ENCODE results near the gene ARHGAP15. TPM values are rescaled to one million over a fixed set of nuclear protein-coding genes. Genes with fewer than 3 reads are reported as not detected.

The ARHGAP15 gene
- total RNA-seq, 2 donors from 2014 or later: 12.0 to 23.2 TPM

DNA sequence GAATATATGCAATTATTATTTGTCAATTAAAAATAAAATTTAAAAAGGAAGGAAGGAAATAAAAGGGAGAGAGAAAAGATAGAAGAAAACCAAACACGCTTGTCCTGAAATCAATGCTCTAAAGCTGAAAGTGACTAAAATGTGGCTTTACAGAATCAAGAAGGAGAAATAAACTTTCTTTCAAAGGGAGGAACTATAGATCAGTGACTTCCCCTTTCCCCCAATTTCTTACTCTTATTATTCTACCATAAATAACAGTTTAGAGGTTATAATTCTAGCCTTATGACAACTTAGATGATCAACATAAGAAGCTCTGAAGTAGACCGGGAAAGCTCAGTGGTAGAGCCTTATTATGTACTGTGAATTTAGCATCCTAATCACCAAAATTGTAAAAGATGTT, 122.5 kb downstream of the ARHGAP15 start:
- intact Hi-C loops (cut with DNase I): no loop called here
- no peak for DNase-seq (ENCODE audit: low spot score)

- intact Hi-C loops (cut with DNase I): no loop called here
- no peak for DNase-seq (ENCODE audit: low spot score)
Measured at GRCh38 chr2:143252138-143252907, 123.1 kb downstream of the ARHGAP15 start.

DNA sequence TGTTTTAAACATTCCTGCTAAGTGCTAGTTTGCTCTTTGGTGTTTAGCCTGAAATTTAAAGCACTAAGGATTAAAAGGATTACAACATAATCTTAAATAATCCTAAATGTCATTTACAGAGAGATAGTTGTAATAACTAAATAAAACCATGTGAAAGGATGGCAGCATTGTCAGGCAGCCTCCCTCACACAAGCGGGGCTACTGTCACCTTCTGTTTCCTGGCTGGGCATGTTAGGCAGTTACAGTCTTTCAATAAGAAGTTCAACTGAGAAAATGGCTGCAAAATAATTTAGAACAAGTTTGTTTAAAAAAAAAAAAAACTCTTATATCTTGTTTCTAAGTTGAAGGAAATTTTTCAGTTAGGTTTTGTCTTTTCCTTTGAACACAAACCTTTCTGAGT, 124.9 kb downstream of the ARHGAP15 start:
- DNase-seq (ENCODE audit: low spot score): no peak
- intact Hi-C loops (cut with DNase I): no loop called here

DNA sequence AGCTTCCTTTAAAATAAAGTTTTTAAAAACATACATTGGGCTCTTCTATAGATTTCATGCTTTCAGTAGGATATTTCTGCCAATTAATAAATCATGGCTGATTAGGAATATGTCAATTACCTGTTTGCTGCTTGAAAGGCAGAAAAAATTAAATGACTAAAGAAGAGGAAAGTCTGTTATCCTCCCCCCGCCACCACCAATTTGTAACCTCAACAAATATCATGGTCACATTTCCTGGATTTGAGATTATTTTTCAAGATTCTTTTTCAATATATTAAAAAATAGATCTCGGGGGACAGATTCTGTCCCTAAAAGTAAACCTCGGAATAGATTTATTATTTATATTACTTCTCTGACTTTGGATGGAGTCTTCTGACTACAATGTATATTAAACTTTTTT, 125.9 kb downstream of the ARHGAP15 start:
- no peak for DNase-seq (ENCODE audit: low spot score)
- intact Hi-C loops (cut with DNase I): no loop called here

DNA sequence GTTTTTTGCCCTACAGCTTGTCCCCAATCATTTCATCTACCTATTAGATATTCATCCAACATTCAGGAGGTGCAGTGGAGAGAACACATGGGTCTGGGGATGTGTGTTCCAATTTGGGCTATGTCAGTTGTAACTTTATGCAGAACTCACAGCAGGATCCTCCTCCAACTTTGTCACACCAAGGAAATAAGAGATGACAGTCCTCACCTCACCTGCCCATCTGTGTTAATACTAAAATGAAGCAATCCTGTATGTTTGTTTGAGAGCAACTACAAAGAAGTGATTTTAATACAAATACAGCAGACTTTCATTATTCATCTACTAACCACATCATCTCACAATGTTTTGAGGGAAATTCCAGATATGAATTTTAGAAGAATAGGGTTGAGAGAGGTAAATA, 126.7 kb downstream of the ARHGAP15 start:
- intact Hi-C loops (cut with DNase I): no loop called here
- DNase-seq (ENCODE audit: low spot score): no peak

DNA sequence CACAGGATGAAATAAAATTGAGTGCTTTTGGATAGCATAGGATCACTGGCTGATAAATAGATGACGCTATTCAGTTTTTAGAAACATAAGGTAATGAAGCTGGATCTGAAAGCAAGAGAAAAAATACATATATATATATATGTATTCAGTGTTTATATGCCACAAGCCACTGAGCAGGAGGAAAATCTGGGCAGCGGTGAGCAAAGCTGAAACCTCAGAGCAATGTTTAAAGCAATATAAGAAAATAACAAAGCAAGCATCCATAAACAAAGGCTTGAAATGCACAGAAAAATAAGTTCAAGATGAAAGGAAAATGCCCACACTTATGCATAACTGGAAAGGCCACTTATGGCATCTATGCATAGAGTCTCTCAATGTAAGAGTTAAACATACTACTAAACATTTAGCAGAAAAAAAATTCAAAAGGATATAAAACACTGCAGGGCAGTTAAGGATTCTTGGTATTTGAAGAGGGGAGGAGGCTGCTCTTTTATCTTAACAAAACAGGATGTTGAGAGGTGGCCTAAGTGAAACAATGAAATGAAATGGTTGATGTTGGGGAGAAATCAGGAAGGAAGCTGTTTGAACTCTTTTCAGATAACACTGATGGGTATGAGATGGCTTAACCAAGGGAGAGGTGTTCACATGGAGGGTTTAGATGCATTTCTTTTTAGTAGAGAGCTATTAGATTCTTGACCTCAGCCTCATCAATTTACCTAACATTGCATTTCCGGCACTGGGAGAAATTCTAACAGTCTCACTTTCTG, 129.1 kb downstream of the ARHGAP15 start:
- intact Hi-C loops (cut with DNase I): no loop called here
- DNase-seq (ENCODE audit: low spot score): no peak

- intact Hi-C loops (cut with DNase I): no loop called here
- no peak for DNase-seq (ENCODE audit: low spot score)
Measured at GRCh38 chr2:143259368-143259958, 130.2 kb downstream of the ARHGAP15 start.

- no peak for DNase-seq (ENCODE audit: low spot score)
- intact Hi-C loops (cut with DNase I): no loop called here
Measured at GRCh38 chr2:143261986-143262385, 132.8 kb downstream of the ARHGAP15 start.

DNA sequence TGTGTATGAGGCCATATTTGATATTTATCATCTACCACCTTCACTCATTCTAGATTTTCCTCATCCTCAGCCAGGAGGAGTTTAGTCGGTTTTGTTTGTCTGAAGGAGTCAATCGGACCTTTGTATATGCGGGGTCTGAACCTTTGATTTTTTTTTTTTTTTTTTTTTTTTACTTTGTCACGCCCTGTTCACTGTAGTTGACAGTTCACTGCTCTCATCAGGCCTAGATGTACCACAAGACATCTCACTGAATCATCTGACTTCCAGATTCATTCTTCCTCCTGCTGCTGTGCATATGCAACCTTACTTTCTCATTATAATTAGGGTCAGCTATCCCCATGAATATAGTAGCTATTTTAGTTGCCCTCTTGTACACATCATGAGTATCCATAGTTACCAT, 133.2 kb downstream of the ARHGAP15 start:
- DNase-seq (ENCODE audit: low spot score): no peak
- intact Hi-C loops (cut with DNase I): no loop called here

DNA sequence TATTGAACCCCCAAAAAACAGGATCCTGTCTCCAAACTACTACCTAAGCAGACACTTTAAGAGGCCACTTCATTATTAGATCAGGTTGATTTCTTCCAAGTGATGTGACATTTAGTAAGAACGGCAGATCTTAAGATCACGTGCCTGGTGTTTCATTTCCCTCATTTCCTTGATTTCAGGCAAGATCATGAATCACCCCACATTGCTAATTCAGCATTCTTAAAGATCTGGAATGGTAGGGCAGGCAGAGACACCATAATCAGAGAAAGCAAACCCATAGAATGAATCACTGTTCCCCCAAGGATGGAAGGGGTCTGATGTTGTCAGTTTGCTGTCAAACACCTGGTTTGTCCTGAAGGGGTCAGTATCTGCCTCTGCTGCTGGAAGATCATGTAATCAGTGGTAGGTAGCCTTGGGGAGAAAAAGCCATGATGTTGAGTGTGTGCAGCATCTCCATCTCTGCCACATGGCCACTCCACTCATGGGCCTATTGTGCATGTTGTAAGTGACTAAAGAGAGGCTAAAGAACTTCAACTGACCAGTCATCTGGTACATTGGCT, 133.9 kb downstream of the ARHGAP15 start:
- no peak for DNase-seq (ENCODE audit: low spot score)

GRCh38 chr2:143264851-143265250, 135.6 kb downstream of the ARHGAP15 start:
- no peak for DNase-seq (ENCODE audit: low spot score)
- intact Hi-C loops (cut with DNase I): no loop called here

More for the DNA sequence above, 133.9 kb downstream of the ARHGAP15 start:
- intact Hi-C loops (cut with DNase I): no loop called here

GRCh38 chr2:143279672-143280071, 150.5 kb downstream of the ARHGAP15 start:
- intact Hi-C loops (cut with DNase I): no loop called here
- no peak for DNase-seq (ENCODE audit: low spot score)

DNA sequence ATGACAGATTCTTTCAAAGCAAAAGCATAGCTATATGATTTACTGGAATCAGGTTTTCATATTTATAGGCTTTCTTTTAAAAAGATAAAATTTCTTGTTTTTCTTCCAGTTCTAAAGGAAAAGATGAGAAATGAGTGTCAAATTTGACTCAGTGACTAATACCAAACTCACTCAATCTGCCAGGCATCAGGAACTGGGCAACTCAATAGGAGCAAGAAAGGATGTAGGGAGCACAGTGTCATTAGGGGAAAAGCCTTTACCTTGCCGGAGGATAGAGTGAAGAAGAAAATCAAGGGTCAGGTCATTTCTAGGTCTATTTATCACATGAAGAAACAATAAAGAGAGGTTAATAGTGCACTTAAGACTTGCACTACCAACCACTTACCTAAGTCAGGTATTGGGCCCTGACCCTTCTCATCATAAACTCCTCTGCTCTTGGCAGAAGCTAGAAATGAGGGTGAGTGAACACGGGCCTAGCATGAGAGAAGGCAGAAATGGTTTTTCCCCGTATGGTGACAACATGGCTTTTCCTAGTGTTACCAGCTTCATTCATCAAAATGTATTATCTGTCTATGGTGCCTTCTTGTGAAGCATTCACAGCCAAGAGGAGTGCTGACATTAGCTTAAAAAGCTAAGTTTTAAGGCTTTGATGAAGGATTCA, 151.0 kb downstream of the ARHGAP15 start:
- DNase-seq (ENCODE audit: low spot score): no peak
- intact Hi-C loops (cut with DNase I): no loop called here

GRCh38 chr2:143282684-143283083, 153.5 kb downstream of the ARHGAP15 start:
- DNase-seq (ENCODE audit: low spot score): no peak
- intact Hi-C loops (cut with DNase I): no loop called here

DNA sequence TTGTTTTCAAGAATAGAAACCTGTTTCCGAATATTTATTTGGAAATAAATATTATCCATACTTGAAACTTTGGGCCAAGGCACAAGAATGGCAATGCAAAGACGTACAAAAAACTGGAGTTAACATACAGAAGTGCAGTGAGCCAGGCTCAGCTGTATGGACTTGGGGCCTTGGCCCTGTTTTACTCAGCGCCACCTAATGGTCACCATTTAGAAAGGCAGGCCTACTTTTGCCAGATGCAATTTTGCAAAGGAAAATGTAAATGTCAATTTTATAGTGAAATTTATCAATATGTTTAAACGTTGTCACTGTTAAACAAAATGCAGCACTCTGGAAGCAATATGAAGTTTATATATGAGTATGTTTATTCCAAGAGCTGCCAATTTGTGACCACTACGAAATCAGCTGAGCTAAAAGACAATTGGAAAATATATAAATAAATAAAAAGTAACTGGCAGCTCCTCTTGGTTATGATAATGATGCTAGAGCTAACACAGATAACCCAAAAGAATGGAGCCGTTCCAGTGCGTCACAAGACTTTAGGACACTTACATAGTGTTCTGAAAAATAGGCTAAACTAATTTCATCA, 155.0 kb downstream of the ARHGAP15 start:
- no peak for DNase-seq (ENCODE audit: low spot score)
- intact Hi-C loops (cut with DNase I): no loop called here

GRCh38 chr2:143289025-143289424, 159.8 kb downstream of the ARHGAP15 start:
- DNase-seq (ENCODE audit: low spot score): no peak
- intact Hi-C loops (cut with DNase I): no loop called here

DNA sequence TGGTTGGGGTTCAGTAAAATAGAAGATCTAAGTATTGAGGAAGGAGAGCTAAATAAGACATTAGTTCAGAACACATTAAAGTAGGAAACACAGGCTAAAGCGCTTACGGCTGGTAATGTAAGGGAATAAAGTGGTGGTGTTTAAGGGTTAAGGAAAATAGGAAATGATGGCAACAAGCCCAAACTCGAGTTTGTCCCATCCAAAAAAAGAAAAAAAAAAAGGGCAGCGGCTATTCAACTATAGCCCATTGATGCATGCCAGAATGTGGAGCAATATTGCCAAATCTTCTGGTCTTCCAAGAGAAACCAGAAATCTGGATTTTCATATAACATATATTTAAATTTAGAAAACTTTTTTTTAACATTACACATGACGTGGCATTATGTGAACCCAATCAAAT, 161.0 kb downstream of the ARHGAP15 start:
- DNase-seq (ENCODE audit: low spot score): no peak

DNA sequence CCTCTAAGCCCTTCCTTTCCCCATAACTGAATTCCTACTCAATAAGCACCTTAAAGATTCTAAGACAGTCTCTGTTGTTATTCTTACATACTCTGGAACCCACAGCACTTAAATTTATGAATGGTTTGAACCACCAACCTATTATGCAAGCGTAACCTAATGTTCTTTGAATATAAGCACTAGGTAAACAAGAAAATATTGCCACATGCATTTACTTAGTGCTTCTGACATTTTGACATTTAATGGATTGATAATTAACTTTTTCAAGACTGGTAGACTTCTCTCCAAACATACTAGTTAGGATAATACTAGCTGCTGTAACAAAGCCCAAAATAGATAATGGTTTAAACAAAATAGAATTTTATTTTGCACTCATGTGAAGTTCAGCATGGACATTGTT, 164.8 kb downstream of the ARHGAP15 start:
- intact Hi-C loops (cut with DNase I): no loop called here
- DNase-seq (ENCODE audit: low spot score): no peak

More for the DNA sequence above, 161.0 kb downstream of the ARHGAP15 start:
- intact Hi-C loops (cut with DNase I): no loop called here

GRCh38 chr2:143296089-143296488, 166.9 kb downstream of the ARHGAP15 start:
- no peak for DNase-seq (ENCODE audit: low spot score)
- intact Hi-C loops (cut with DNase I): no loop called here

Data from posterior vena cava (tissue), 2 donors.